A549 treated with dexamethasone at 1 μM for 4 hours (cell line): Measurements from ENCODE around the gene CSN2. TPM values are rescaled to one million over a fixed set of nuclear protein-coding genes. Genes with fewer than 3 reads are reported as not detected.

Experiments
- total RNA-seq: library from RNA; stranded (reverse); fragments of 200-300 nt; extraction: Qiagen RNA extraction; gene quantifications from 5 replicates; pipeline ENCODE4 v1.2.3, GENCODE V29; 2022

Gene CSN2, protein sequence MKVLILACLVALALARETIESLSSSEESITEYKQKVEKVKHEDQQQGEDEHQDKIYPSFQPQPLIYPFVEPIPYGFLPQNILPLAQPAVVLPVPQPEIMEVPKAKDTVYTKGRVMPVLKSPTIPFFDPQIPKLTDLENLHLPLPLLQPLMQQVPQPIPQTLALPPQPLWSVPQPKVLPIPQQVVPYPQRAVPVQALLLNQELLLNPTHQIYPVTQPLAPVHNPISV
- total RNA-seq, result not detected in 5 replicates

GRCh38 chr4:69965628-69966027 lies at the start of gene CSN2:
Gene CSN2, minus strand, starts transcription at chr4:69965728. Its CDS starts 4,733 bp downstream, at chr4:69960995.

DNA sequence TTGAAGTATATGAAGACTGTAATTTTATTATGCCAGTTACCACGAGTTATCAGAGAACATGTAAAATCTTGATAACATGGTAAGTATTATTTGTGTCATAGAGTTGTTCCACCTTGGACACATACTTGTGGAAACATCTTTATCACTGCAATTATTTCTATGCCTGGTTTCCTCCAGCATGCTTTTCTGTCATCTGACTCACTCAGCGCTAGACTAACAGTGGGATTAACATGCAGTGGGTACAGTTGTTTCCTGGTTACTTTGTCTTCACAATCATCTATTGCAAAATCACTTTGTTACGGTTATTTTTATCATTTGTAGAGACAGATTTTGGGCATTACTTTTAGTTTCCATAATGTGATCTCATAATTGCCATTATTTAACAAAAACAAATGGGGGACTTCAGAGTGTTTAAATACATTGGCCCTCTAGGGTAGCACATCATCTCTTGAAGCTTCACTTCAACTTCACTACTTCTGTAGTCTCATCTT lies 30.0 kb upstream of the CSN2 start, which contains the start of gene STATH:
STATH (plus strand) TSS at position 441 of the 491 bp plus-strand sequence. CDS start 2,472 bp downstream, outside the sequence.

GRCh38 chr4:69930768-69931167 lies 34.8 kb downstream of the CSN2 start, which contains the start of gene CSN1S1:
Gene CSN1S1, plus strand, starts transcription at chr4:69931068. Its CDS starts 1,488 bp downstream, at chr4:69932556.

Other genes with a start within 250 kb of the CSN2 start
- gene SULT1B1, start 205.1 kb downstream of the CSN2 start, total RNA-seq, result 0.02 to 0.07 TPM (median 0.03 TPM) in 4 of 5 replicates, not detected in the other
- not detected in 5 replicates for gene SULT1E1, start 105.6 kb downstream of the CSN2 start, total RNA-seq
- gene CSN1S1, start 34.7 kb downstream of the CSN2 start, total RNA-seq, result not detected in 5 replicates
- not detected in 5 replicates for gene STATH, start 30.2 kb upstream of the CSN2 start, total RNA-seq
- not detected in 5 replicates for gene HTN3, start 62.7 kb upstream of the CSN2 start, total RNA-seq
- 0.02 TPM in 1 of 5 replicates, not detected in the others for gene HTN1, start 84.7 kb upstream of the CSN2 start, total RNA-seq
- gene PRR27, start 188.5 kb upstream of the CSN2 start, total RNA-seq, result not detected in 5 replicates
- not detected in 5 replicates for gene ODAM, start 230.0 kb upstream of the CSN2 start, total RNA-seq